Endodermal cell (in vitro differentiated cells): ENCODE data around the gene OSR1. TPM values are rescaled to one million over a fixed set of nuclear protein-coding genes. Genes with fewer than 3 reads are reported as not detected.
A peak's percentile ranks its signal among the peaks of the same experiment; 100 is the strongest.
"Not testable (repeated sequence)": the region's sequence is repeated elsewhere in the genome, so short reads cannot be mapped to it uniquely, and the experiment has no call there.

Experiments used
- DNase-seq: peaks from one replicate; pipeline ENCODE4 v3.0.0-alpha.2; 2017
- H3K27ac ChIP-seq: 2 replicates; pipeline ENCODE4 v1.5.1; 2013; ENCODE audit warnings: mild to moderate bottlenecking, low read depth, low read length, moderate library complexity
- H3K27me3 ChIP-seq: 2 replicates; pipeline ENCODE4 v1.6.1; 2013; ENCODE audit warnings: mild to moderate bottlenecking, low read length, moderate library complexity; ENCODE audit not compliant: insufficient read depth, control insufficient read depth, poor library complexity, severe bottlenecking
- H3K36me3 ChIP-seq: 2 replicates; pipeline ENCODE4 v1.7.0; 2013; ENCODE audit warnings: mild to moderate bottlenecking, low read length, moderate library complexity; ENCODE audit not compliant: control insufficient read depth, insufficient read depth
- H3K4me1 ChIP-seq: one replicate; pipeline ENCODE4 v1.7.0; 2013; ENCODE audit warnings: low read length; ENCODE audit not compliant: control insufficient read depth, insufficient read depth
- H3K4me3 ChIP-seq: 2 replicates; pipeline ENCODE4 v1.5.1; 2013; ENCODE audit warnings: mild to moderate bottlenecking, low read length, moderate library complexity
- H3K9ac ChIP-seq: 2 replicates; pipeline ENCODE4 v1.6.1; 2013; ENCODE audit warnings: mild to moderate bottlenecking, low read length, moderate library complexity; ENCODE audit not compliant: poor library complexity, severe bottlenecking; ENCODE audit errors: extremely low read depth
- H3K9me3 ChIP-seq: 2 replicates; pipeline ENCODE4 v1.6.1; 2013; ENCODE audit warnings: mild to moderate bottlenecking, low read length, moderate library complexity; ENCODE audit not compliant: control insufficient read depth
- H3K27ac Mint-ChIP-seq: 2 replicates; pipeline ENCODE4 v1.8.0; 2020; ENCODE audit warnings: mixed read lengths
- H3K27me3 Mint-ChIP-seq: 2 replicates; pipeline ENCODE4 v1.8.0; 2021; ENCODE audit warnings: mild to moderate bottlenecking, mixed read lengths; ENCODE audit not compliant: insufficient read depth
- H3K36me3 Mint-ChIP-seq: 2 replicates; pipeline ENCODE4 v1.8.0; 2020; ENCODE audit warnings: low read depth, mixed read lengths
- H3K4me1 Mint-ChIP-seq: 2 replicates; pipeline ENCODE4 v1.8.0; 2020; ENCODE audit warnings: mixed read lengths
- H3K4me3 Mint-ChIP-seq: 2 replicates; pipeline ENCODE4 v1.8.0; 2020; ENCODE audit warnings: mild to moderate bottlenecking, moderate library complexity, mixed read lengths
- H3K9me3 Mint-ChIP-seq: 2 replicates; pipeline ENCODE4 v1.8.0; 2020; ENCODE audit warnings: mild to moderate bottlenecking, mixed read lengths
- WGBS, 2 experiments: methylation state at CpG; one replicate each; pipeline versions ENCODE4 v1.1.5 to v1.1.7; 2013; ENCODE audit warnings: missing lambda C conversion rate in 2 of 2, mixed read lengths in 1 of 2; ENCODE audit not compliant: insufficient coverage in 1 of 2, insufficient read length in 1 of 2; 5-methylcytosine and 5-hydroxymethylcytosine counted together
- long read RNA-seq, 4 experiments: library from polyadenylated mRNA in 2 of 4; library from RNA in 1 of 4; library from capped mRNA in 1 of 4; stranded (forward) in 3 of 4; unstranded in 1 of 4; transcript quantifications; one replicate each; pipeline ENCODE4 v2.0.0, GENCODE V29; 2020 to 2021; ENCODE audit warnings: inconsistent platforms in 1 of 4
- polyA plus RNA-seq, 2 experiments: library from polyadenylated mRNA; stranded (reverse); fragments of 50-300 nt; gene quantifications; one replicate each; pipeline ENCODE4 v1.2.3, GENCODE V29; 2013
- total RNA-seq, 2 donors: library from RNA; stranded (reverse); fragmentation: NEBNext Ultra II Directional in 1 of 2; extraction: Animal tissue kit (Norgen Biotek cat#: 25700) in 1 of 2; gene quantifications; 2 replicates in 1 of 2; 3 replicates in 1 of 2; pipeline ENCODE4 v1.2.1, GENCODE V29; 2021
- TF ChIP-seq, protein P1 (sequence below): fragments of 200-600 bp; sonication (generic); conservative IDR thresholded peaks from 2 replicates; pipeline ENCODE4 v1.5.0; 2021; ENCODE audit warnings: antibody characterized with exemption, mild to moderate bottlenecking

Gene OSR1
- not detected for total RNA-seq
- polyA plus RNA-seq (2013, experiment 1 of 2): 0.82 TPM
- 0.46 TPM for polyA plus RNA-seq (2013, experiment 2 of 2)
- long read RNA-seq, experiment 1: 0 reads
- long read RNA-seq, experiment 2: 0 reads
- long read RNA-seq, experiment 3: 0 reads
- long read RNA-seq, experiment 4: 0 reads

- H3K27me3 Mint-ChIP-seq: peaks cover 99% of the 10 kb centered on the region
- peak within 1 kb of the TSS; percentile 50 for H3K4me3 Mint-ChIP-seq
- Histone ChIP-seq H3K4me1 (no peaks in the 10 kb centered on the region), H3K36me3 (no peaks in the 10 kb centered on the region), H3K9ac (no peak within 1 kb of the TSS), H3K9me3 (no peaks in the 10 kb centered on the region), H3K27me3 (peaks cover 99% of the 10 kb centered on the region), H3K27ac (no peak within 1 kb of the TSS), H3K4me3 (peak within 1 kb of the TSS; percentile 75)
- H3K27ac Mint-ChIP-seq: no peak within 1 kb of the TSS
- H3K36me3 Mint-ChIP-seq: no peaks in the 10 kb centered on the region
- H3K4me1 Mint-ChIP-seq: peaks cover 26% of the 10 kb centered on the region
- DNase-seq: peak; percentile 91
- peaks cover 2% of the 10 kb centered on the region for H3K9me3 Mint-ChIP-seq
- 0% methylated on average over 6 to 48 of the region's 51 CpGs for WGBS, 2 experiments
- TF ChIP-seq, protein P1, sequence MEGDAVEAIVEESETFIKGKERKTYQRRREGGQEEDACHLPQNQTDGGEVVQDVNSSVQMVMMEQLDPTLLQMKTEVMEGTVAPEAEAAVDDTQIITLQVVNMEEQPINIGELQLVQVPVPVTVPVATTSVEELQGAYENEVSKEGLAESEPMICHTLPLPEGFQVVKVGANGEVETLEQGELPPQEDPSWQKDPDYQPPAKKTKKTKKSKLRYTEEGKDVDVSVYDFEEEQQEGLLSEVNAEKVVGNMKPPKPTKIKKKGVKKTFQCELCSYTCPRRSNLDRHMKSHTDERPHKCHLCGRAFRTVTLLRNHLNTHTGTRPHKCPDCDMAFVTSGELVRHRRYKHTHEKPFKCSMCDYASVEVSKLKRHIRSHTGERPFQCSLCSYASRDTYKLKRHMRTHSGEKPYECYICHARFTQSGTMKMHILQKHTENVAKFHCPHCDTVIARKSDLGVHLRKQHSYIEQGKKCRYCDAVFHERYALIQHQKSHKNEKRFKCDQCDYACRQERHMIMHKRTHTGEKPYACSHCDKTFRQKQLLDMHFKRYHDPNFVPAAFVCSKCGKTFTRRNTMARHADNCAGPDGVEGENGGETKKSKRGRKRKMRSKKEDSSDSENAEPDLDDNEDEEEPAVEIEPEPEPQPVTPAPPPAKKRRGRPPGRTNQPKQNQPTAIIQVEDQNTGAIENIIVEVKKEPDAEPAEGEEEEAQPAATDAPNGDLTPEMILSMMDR: peak; percentile 18
These were observed at the start of gene OSR1 for GRCh38 chr2:19358242-19359020. TSS of gene OSR1 (minus strand) at chr2:19358623. CDS start at chr2:19353805, 4,818 bp downstream.

DNA sequence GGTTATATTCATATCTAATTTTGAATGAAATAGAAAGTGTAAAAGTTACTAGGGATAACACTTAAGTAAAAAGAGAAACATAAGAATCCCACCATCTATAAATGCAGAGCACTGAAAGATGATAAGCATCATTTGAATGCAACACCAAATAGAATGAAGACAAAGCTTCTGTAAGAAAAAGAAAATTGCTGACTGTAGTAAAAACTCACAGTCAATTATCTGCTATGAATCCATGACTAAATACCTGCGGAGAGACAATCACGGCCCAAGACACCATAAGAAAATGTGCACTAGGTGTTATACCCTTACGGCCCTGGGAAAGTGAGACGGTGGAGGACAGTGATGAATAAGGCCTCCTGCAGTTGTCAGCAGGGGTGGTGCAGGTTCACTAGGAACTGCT lies 45.4 kb upstream of the OSR1 start:
- Mint-ChIP-seq H3K36me3 (no peaks in the 10 kb centered on the region), H3K4me3 (no peak overlapping the region), H3K27me3 (no peaks in the 10 kb centered on the region), H3K4me1 (no peaks in the 10 kb centered on the region), H3K9me3 (no peaks in the 10 kb centered on the region), H3K27ac (no peak overlapping the region)
- H3K9ac ChIP-seq: no peak overlapping the region
- no peaks in the 10 kb centered on the region for H3K36me3 ChIP-seq
- TF ChIP-seq, protein P1: no peak
- peaks cover 4% of the 10 kb centered on the region for H3K4me1 ChIP-seq
- H3K27me3 ChIP-seq: no peaks in the 10 kb centered on the region
- WGBS, 2 experiments: 74 to 92% methylated on average over 3 to 4 of the region's 4 CpGs
- H3K27ac ChIP-seq: no peak overlapping the region
- no peak overlapping the region for H3K4me3 ChIP-seq
- H3K9me3 ChIP-seq: no peaks in the 10 kb centered on the region
- no peak for DNase-seq

- H3K27ac Mint-ChIP-seq: no peak overlapping the region
- Histone ChIP-seq H3K27ac (no peak overlapping the region), H3K9me3 (peaks cover 6% of the 10 kb centered on the region), H3K27me3 (no peaks in the 10 kb centered on the region), H3K36me3 (no peaks in the 10 kb centered on the region), H3K9ac (no peak overlapping the region), H3K4me1 (no peaks in the 10 kb centered on the region), H3K4me3 (no peak overlapping the region)
- 92 to 100% methylated on average over 1 to 4 of the region's 4 CpGs for WGBS, 2 experiments
- peaks cover 2% of the 10 kb centered on the region for H3K27me3 Mint-ChIP-seq
- peaks cover 13% of the 10 kb centered on the region for H3K9me3 Mint-ChIP-seq
- H3K4me1 Mint-ChIP-seq: no peaks in the 10 kb centered on the region
- TF ChIP-seq, protein P1: no peak
- no peaks in the 10 kb centered on the region for H3K36me3 Mint-ChIP-seq
- DNase-seq: no peak
- H3K4me3 Mint-ChIP-seq: no peak overlapping the region
These were observed 33.8 kb upstream of the OSR1 start for GRCh38 chr2:19392191-19392590.

DNA sequence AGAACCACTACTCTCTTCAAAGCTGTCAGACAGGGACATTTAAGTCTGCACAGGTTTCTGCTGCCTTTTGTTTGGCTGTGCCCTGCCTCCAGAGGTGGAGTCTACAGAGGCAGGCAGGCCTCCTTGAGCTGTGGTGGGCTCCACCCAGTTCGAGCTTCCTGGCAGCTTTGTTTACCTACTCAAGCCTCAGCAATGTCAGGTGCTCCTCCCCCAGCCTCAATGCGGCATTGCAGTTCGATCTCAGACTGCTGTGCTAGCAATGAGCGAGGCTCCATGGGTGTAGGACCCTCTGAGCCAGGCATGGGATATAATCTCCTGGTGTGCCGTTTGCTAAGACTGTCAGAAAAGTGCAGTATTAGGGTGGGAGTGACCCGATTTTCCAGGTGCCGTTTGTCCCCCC lies 31.0 kb upstream of the OSR1 start:
- H3K36me3 ChIP-seq, H3K4me1 ChIP-seq, H3K4me3 Mint-ChIP-seq, H3K4me3 ChIP-seq, H3K36me3 Mint-ChIP-seq, H3K27ac Mint-ChIP-seq, H3K9ac ChIP-seq, H3K27me3 ChIP-seq, DNase-seq, H3K27me3 Mint-ChIP-seq, H3K4me1 Mint-ChIP-seq, H3K9me3 ChIP-seq, H3K27ac ChIP-seq: not testable (repeated sequence)
- H3K9me3 Mint-ChIP-seq: peaks cover 19% of the 10 kb centered on the region
- WGBS, 2 experiments: 88 to 91% methylated on average over 4 to 7 of the region's 7 CpGs
